Liver (tissue), 9 donors: ENCODE results near the gene EP400. TPM values are rescaled to one million over a fixed set of nuclear protein-coding genes. Genes with fewer than 3 reads are reported as not detected.

Experiments
- DNase-seq: peaks from one replicate; pipeline ENCODE4 v3.0.0-alpha.2; 2017; ENCODE audit warnings: low spot score
- H3K27ac ChIP-seq, 2 donors: one replicate each; pipeline ENCODE4 v1.7.0; 2013; ENCODE audit warnings: inconsistent platforms in 2 of 2, low read length in 2 of 2, control low read depth in 1 of 2, low read depth in 1 of 2, mild to moderate bottlenecking in 1 of 2
- H3K27me3 ChIP-seq, 4 donors: one replicate each; pipeline versions ENCODE4 v1.6.1 to v1.7.0; 2013; ENCODE audit warnings: low read length in 3 of 4, inconsistent platforms in 1 of 4, mild to moderate bottlenecking in 1 of 4, moderate library complexity in 1 of 4; ENCODE audit not compliant: control insufficient read depth in 4 of 4, insufficient read depth in 4 of 4
- H3K36me3 ChIP-seq, 4 donors: one replicate each; pipeline versions ENCODE4 v1.6.1 to v1.7.0; 2013; ENCODE audit warnings: low read length in 3 of 4, mild to moderate bottlenecking in 3 of 4, low read depth in 1 of 4, moderate library complexity in 1 of 4; ENCODE audit not compliant: control insufficient read depth in 4 of 4, insufficient read depth in 3 of 4
- H3K4me1 ChIP-seq, 4 donors: one replicate each; pipeline versions ENCODE4 v1.6.1 to v1.7.0; 2013; ENCODE audit warnings: low read length in 3 of 4, mild to moderate bottlenecking in 3 of 4, moderate library complexity in 1 of 4; ENCODE audit not compliant: control insufficient read depth in 4 of 4, insufficient read depth in 4 of 4
- H3K4me3 ChIP-seq, 3 donors: one replicate each; pipeline versions ENCODE4 v1.6.1 to v1.7.0; 2013; ENCODE audit warnings: low read length in 3 of 3, control low read depth in 1 of 3, low read depth in 1 of 3, mild to moderate bottlenecking in 1 of 3
- H3K9ac ChIP-seq, 2 donors: one replicate each; pipeline ENCODE4 v1.7.0; 2013; ENCODE audit warnings: low read length in 2 of 2, mild to moderate bottlenecking in 2 of 2, moderate library complexity in 2 of 2, control low read depth in 1 of 2, low read depth in 1 of 2
- H3K9me3 ChIP-seq, 4 donors: one replicate each; pipeline versions ENCODE4 v1.6.1 to v1.7.0; 2013; ENCODE audit warnings: low read length in 3 of 4; ENCODE audit not compliant: control insufficient read depth in 4 of 4
- EGR1 ChIP-seq, 2 donors: IDR thresholded peaks; 2 replicates each; pipeline ENCODE4 v1.6.1; 2016 to 2018; ENCODE audit warnings: antibody characterized with exemption in 2 of 2, low read depth in 2 of 2
- FOXA1 ChIP-seq: IDR thresholded peaks from 2 replicates; pipeline ENCODE4 v1.6.1; 2016; ENCODE audit warnings: antibody characterized with exemption
- FOXA2 ChIP-seq: IDR thresholded peaks from 2 replicates; pipeline ENCODE4 v1.6.1; 2016; ENCODE audit warnings: antibody characterized with exemption
- GABPA ChIP-seq, 2 donors: IDR thresholded peaks in 1 of 2; conservative IDR thresholded peaks in 1 of 2; 2 replicates each; pipeline ENCODE4 v1.6.1; 2016; ENCODE audit warnings: antibody characterized with exemption in 2 of 2, mild to moderate bottlenecking in 1 of 2, moderate library complexity in 1 of 2
- HNF4A ChIP-seq, 2 donors: conservative IDR thresholded peaks; 2 replicates each; pipeline ENCODE4 v1.6.1; 2016; ENCODE audit warnings: antibody characterized with exemption in 2 of 2, mild to moderate bottlenecking in 2 of 2
- HNF4G ChIP-seq: IDR thresholded peaks from 2 replicates; pipeline ENCODE4 v1.6.1; 2016; ENCODE audit warnings: antibody characterized with exemption
- JUND ChIP-seq, 2 donors: IDR thresholded peaks; 2 replicates each; pipeline ENCODE4 v1.6.1; 2016; ENCODE audit warnings: antibody characterized with exemption in 2 of 2
- NR2F2 ChIP-seq: IDR thresholded peaks from 2 replicates; pipeline ENCODE4 v1.6.1; 2016; ENCODE audit warnings: antibody characterized with exemption
- RAD21 ChIP-seq, 2 donors: IDR thresholded peaks; 2 replicates each; pipeline ENCODE4 v1.6.1; 2016; ENCODE audit warnings: antibody characterized with exemption in 2 of 2, mild to moderate bottlenecking in 2 of 2
- RXRA ChIP-seq, 2 donors: IDR thresholded peaks; 2 replicates each; pipeline ENCODE4 v1.6.1; 2017 to 2018; ENCODE audit warnings: antibody characterized with exemption in 2 of 2, mild to moderate bottlenecking in 1 of 2
- SP1 ChIP-seq: IDR thresholded peaks from 2 replicates; pipeline ENCODE4 v1.6.1; 2018; ENCODE audit warnings: antibody characterized with exemption, mild to moderate bottlenecking
- TAF1 ChIP-seq: conservative IDR thresholded peaks from 2 replicates; pipeline ENCODE4 v1.6.1; 2016; ENCODE audit warnings: antibody characterized with exemption, mild to moderate bottlenecking
- YY1 ChIP-seq: IDR thresholded peaks from 2 replicates; pipeline ENCODE4 v1.6.1; 2016; ENCODE audit warnings: antibody characterized with exemption, mild to moderate bottlenecking
- WGBS: extraction: QIAGEN DNeasy Blood & Tissue Kit; methylation state at CpG from one replicate; pipeline ENCODE4 v1.1.7; 2013; 5-methylcytosine and 5-hydroxymethylcytosine counted together
- polyA plus RNA-seq, 2 donors: library from polyadenylated mRNA; stranded (reverse) in 1 of 2; unstranded in 1 of 2; fragments of 200-250 nt in 1 of 2; fragments of >200 nt in 1 of 2; fragmentation: Nextera tagmentation in 1 of 2; extraction: Ambion mirVana in 1 of 2; gene quantifications; one replicate each; pipeline versions ENCODE4 v1.2.1 to v1.2.3, GENCODE V29; 2013 to 2015
- total RNA-seq, 2 donors: library from RNA; depleted of rRNA; stranded (reverse); fragments of >200 nt; gene quantifications; one replicate each; pipeline ENCODE4 v1.2.3, GENCODE V29; 2014
- TF ChIP-seq, protein P1 (sequence below): IDR thresholded peaks from 2 replicates; pipeline ENCODE4 v1.6.1; 2016; ENCODE audit warnings: antibody characterized with exemption
- TF ChIP-seq, protein P2 (sequence below): IDR thresholded peaks from 2 replicates; pipeline ENCODE4 v1.6.1; 2016; ENCODE audit warnings: antibody characterized with exemption, mild to moderate bottlenecking
- TF ChIP-seq, protein P3 (sequence below): IDR thresholded peaks from 2 replicates; pipeline ENCODE4 v1.6.1; 2016; ENCODE audit warnings: antibody characterized with exemption
- TF ChIP-seq, protein P4 (sequence below): fragments of 150-350 bp; IDR thresholded peaks from 2 replicates; pipeline ENCODE4 v1.5.1; 2017; ENCODE audit warnings: improper control_type of control experiment, low read depth, low read length; ENCODE audit not compliant: missing input control
- TF ChIP-seq, protein P5 (sequence below): IDR thresholded peaks from 2 replicates; pipeline ENCODE4 v1.6.1; 2016; ENCODE audit warnings: antibody characterized with exemption
- donor health status: healthy.
- donor health status: healthy.
- donor health status: healthy.
- donor health status: healthy.
- donor health status: healthy.

EP400 gene
- total and polyA plus RNA-seq, 4 donors: 4.7 to 12.4 (median 7.1) TPM

DNA sequence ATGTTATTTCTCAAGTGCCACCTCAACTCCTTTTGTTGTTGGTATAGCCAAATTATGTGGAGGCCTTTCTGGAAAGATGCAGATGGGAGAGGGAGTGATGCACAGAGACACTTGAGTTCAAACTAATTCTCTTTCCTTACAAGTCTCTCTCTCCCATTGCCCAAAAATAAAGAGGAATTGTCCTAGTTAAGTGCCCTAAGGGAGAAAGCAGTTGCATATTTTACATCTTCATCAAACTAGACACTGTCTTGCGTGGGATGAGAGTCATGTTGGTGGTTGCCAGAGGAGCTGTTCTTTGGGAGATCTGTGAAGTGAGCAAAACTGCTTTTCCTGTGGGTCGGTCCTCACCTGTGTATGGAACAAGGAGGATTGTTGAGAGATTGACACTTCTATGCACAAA is 72.2 kb downstream of the EP400 start:
- WGBS: 97% methylated on average over 2 of the region's 2 CpGs
- no peak overlapping the region for H3K4me3 ChIP-seq
- H3K36me3 ChIP-seq: peaks cover 31 to 80% (median 63%) of the 10 kb centered on the region in 4 donors
- no peak overlapping the region for H3K27ac ChIP-seq
- TF ChIP-seq GABPA (IDR thresholded peaks at IDR 0.05 in 1 of 2, conservative IDR thresholded peaks at IDR 0.05 in 1 of 2) (no peak), YY1 (no peak), EGR1 (IDR thresholded peaks at IDR 0.05; ENCODE audit: low read depth in 2 of 2) (no peak), JUND (IDR thresholded peaks at IDR 0.05) (no peak), FOXA1 (no peak), HNF4A (conservative IDR thresholded peaks at IDR 0.05) (no peak), RXRA (IDR thresholded peaks at IDR 0.05) (no peak), NR2F2 (no peak)
- TF ChIP-seq, protein P1, sequence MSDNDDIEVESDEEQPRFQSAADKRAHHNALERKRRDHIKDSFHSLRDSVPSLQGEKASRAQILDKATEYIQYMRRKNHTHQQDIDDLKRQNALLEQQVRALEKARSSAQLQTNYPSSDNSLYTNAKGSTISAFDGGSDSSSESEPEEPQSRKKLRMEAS: no peak
- TF ChIP-seq, protein P2, sequence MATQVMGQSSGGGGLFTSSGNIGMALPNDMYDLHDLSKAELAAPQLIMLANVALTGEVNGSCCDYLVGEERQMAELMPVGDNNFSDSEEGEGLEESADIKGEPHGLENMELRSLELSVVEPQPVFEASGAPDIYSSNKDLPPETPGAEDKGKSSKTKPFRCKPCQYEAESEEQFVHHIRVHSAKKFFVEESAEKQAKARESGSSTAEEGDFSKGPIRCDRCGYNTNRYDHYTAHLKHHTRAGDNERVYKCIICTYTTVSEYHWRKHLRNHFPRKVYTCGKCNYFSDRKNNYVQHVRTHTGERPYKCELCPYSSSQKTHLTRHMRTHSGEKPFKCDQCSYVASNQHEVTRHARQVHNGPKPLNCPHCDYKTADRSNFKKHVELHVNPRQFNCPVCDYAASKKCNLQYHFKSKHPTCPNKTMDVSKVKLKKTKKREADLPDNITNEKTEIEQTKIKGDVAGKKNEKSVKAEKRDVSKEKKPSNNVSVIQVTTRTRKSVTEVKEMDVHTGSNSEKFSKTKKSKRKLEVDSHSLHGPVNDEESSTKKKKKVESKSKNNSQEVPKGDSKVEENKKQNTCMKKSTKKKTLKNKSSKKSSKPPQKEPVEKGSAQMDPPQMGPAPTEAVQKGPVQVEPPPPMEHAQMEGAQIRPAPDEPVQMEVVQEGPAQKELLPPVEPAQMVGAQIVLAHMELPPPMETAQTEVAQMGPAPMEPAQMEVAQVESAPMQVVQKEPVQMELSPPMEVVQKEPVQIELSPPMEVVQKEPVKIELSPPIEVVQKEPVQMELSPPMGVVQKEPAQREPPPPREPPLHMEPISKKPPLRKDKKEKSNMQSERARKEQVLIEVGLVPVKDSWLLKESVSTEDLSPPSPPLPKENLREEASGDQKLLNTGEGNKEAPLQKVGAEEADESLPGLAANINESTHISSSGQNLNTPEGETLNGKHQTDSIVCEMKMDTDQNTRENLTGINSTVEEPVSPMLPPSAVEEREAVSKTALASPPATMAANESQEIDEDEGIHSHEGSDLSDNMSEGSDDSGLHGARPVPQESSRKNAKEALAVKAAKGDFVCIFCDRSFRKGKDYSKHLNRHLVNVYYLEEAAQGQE: no peak
- TF ChIP-seq, protein P3, sequence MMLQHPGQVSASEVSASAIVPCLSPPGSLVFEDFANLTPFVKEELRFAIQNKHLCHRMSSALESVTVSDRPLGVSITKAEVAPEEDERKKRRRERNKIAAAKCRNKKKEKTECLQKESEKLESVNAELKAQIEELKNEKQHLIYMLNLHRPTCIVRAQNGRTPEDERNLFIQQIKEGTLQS: no peak
- no peak overlapping the region for H3K9ac ChIP-seq
- no peaks in the 10 kb centered on the region for H3K4me1 ChIP-seq
- H3K27me3 ChIP-seq: no peaks in the 10 kb centered on the region
- no peaks in the 10 kb centered on the region for H3K9me3 ChIP-seq
- DNase-seq: no peak

DNA sequence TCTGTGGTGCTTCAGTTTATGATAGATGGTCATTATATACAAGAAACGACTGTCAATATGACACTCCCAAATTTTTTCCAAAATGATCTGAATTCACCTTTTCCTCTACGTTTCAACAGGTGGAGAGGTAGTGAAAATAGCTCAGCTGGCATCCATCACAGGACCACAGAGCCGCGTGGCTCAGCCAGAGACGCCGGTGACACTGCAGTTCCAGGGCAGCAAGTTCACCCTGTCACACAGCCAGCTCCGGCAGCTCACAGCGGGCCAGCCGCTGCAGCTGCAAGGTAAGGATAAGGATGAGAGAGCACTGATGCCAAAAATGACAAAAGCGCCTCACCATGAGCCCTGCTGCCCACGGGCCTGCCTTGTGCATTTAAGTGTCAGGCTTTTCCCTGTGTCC is 73.9 kb downstream of the EP400 start:
- no peak overlapping the region for H3K4me3 ChIP-seq
- no peaks in the 10 kb centered on the region for H3K27me3 ChIP-seq
- H3K27ac ChIP-seq: no peak overlapping the region
- TF ChIP-seq EGR1 (IDR thresholded peaks at IDR 0.05; ENCODE audit: low read depth in 2 of 2): no peak
- no peak for TF ChIP-seq FOXA1
- TF ChIP-seq YY1: no peak
- no peak for TF ChIP-seq RXRA (IDR thresholded peaks at IDR 0.05)
- no peak for TF ChIP-seq TAF1
- TF ChIP-seq, protein P3: no peak
- TF ChIP-seq HNF4A (conservative IDR thresholded peaks at IDR 0.05): no peak
- no peak for TF ChIP-seq RAD21 (IDR thresholded peaks at IDR 0.05)
- TF ChIP-seq GABPA (IDR thresholded peaks at IDR 0.05 in 1 of 2, conservative IDR thresholded peaks at IDR 0.05 in 1 of 2): no peak
- TF ChIP-seq, protein P4, sequence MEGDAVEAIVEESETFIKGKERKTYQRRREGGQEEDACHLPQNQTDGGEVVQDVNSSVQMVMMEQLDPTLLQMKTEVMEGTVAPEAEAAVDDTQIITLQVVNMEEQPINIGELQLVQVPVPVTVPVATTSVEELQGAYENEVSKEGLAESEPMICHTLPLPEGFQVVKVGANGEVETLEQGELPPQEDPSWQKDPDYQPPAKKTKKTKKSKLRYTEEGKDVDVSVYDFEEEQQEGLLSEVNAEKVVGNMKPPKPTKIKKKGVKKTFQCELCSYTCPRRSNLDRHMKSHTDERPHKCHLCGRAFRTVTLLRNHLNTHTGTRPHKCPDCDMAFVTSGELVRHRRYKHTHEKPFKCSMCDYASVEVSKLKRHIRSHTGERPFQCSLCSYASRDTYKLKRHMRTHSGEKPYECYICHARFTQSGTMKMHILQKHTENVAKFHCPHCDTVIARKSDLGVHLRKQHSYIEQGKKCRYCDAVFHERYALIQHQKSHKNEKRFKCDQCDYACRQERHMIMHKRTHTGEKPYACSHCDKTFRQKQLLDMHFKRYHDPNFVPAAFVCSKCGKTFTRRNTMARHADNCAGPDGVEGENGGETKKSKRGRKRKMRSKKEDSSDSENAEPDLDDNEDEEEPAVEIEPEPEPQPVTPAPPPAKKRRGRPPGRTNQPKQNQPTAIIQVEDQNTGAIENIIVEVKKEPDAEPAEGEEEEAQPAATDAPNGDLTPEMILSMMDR: no peak
- no peak for TF ChIP-seq JUND (IDR thresholded peaks at IDR 0.05)
- no peak for TF ChIP-seq FOXA2
- TF ChIP-seq SP1: no peak
- TF ChIP-seq, protein P5, sequence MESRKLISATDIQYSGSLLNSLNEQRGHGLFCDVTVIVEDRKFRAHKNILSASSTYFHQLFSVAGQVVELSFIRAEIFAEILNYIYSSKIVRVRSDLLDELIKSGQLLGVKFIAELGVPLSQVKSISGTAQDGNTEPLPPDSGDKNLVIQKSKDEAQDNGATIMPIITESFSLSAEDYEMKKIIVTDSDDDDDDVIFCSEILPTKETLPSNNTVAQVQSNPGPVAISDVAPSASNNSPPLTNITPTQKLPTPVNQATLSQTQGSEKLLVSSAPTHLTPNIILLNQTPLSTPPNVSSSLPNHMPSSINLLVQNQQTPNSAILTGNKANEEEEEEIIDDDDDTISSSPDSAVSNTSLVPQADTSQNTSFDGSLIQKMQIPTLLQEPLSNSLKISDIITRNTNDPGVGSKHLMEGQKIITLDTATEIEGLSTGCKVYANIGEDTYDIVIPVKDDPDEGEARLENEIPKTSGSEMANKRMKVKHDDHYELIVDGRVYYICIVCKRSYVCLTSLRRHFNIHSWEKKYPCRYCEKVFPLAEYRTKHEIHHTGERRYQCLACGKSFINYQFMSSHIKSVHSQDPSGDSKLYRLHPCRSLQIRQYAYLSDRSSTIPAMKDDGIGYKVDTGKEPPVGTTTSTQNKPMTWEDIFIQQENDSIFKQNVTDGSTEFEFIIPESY: no peak
- TF ChIP-seq, protein P2: no peak
- no peak for TF ChIP-seq HNF4G
- TF ChIP-seq, protein P1: no peak
- TF ChIP-seq NR2F2: no peak
- no peak for DNase-seq
- H3K4me1 ChIP-seq: no peaks in the 10 kb centered on the region
- no peak overlapping the region for H3K9ac ChIP-seq
- WGBS: 96% methylated on average over 11 of the region's 11 CpGs
- peaks cover 31 to 80% (median 63%) of the 10 kb centered on the region in 4 donors for H3K36me3 ChIP-seq
- no peaks in the 10 kb centered on the region for H3K9me3 ChIP-seq
